Smooth muscle cell (in vitro differentiated cells): ENCODE data around the gene ACTA2. TPM values are rescaled to one million over a fixed set of nuclear protein-coding genes. Genes with fewer than 3 reads are reported as not detected.

Source experiments
- DNase-seq: peaks from one replicate; lab custom pipeline; 2025; ENCODE audit not compliant: unreplicated experiment; lab: John Stamatoyannopoulos, UW
- H2AFZ ChIP-seq: fragments of 200-600 bp; sonication (generic); 2 replicates; pipeline ENCODE4 v1.6.0; 2016; ENCODE audit warnings: antibody characterized with exemption, low read depth, mild to moderate bottlenecking
- H3F3A ChIP-seq: fragments of 200-600 bp; sonication (generic); 2 replicates; pipeline ENCODE4 v1.6.0; 2017; ENCODE audit warnings: antibody characterized with exemption, low read depth
- H3K27ac ChIP-seq: fragments of 200-600 bp; sonication (generic); 2 replicates; pipeline ENCODE4 v1.5.1; 2016; ENCODE audit warnings: low read depth, mild to moderate bottlenecking
- H3K27me3 ChIP-seq: fragments of 200-600 bp; sonication (generic); 2 replicates; pipeline ENCODE4 v1.6.1; 2016; ENCODE audit warnings: low read depth, mild to moderate bottlenecking
- H3K36me3 ChIP-seq: fragments of 200-600 bp; sonication (generic); 2 replicates; pipeline ENCODE4 v1.5.1; 2016; ENCODE audit warnings: low read depth
- H3K4me1 ChIP-seq: fragments of 200-600 bp; sonication (generic); 2 replicates; pipeline ENCODE4 v1.5.1; 2016; ENCODE audit warnings: low read depth
- H3K4me2 ChIP-seq: fragments of 200-600 bp; sonication (generic); 2 replicates; pipeline ENCODE4 v1.6.0; 2016; ENCODE audit warnings: mild to moderate bottlenecking
- H3K4me3 ChIP-seq: fragments of 200-600 bp; sonication (generic); 2 replicates; pipeline ENCODE4 v1.5.1; 2016; ENCODE audit warnings: mild to moderate bottlenecking
- H3K79me2 ChIP-seq: fragments of 200-600 bp; sonication (generic); 2 replicates; pipeline ENCODE4 v1.6.0; 2016; ENCODE audit warnings: low read depth, mild to moderate bottlenecking
- H3K9ac ChIP-seq: fragments of 200-600 bp; sonication (generic); 2 replicates; pipeline ENCODE4 v1.6.0; 2016; ENCODE audit warnings: low read depth
- H3K9me3 ChIP-seq: fragments of 200-600 bp; sonication (generic); replicated peaks from 2 replicates; pipeline ENCODE4 v1.5.1; 2016; ENCODE audit warnings: low read depth
- H4K20me1 ChIP-seq: fragments of 200-600 bp; sonication (generic); 2 replicates; pipeline ENCODE4 v1.6.0; 2016; ENCODE audit warnings: low read depth
- CTCF ChIP-seq: fragments of 200-600 bp; sonication (generic); IDR thresholded peaks from 2 replicates; pipeline ENCODE4 v1.5.1; 2017; ENCODE audit warnings: borderline replicate concordance, mild to moderate bottlenecking, antibody characterized with exemption; ENCODE audit not compliant: insufficient read depth, poor library complexity, severe bottlenecking
- WGBS: methylation state at CpG from one replicate; pipeline ENCODE4 v1.1.7; 2016; ENCODE audit warnings: low lambda C conversion rate; 5-methylcytosine and 5-hydroxymethylcytosine counted together
- polyA plus RNA-seq: library from polyadenylated mRNA; unstranded; fragments of >200 nt; fragmentation: Nextera tagmentation; extraction: Ambion mirVana; gene quantifications from 2 replicates; pipeline ENCODE4 v1.2.1, GENCODE V29; 2016
- total RNA-seq: library from RNA; depleted of rRNA; stranded (reverse); fragments of >200 nt; gene quantifications from 2 replicates; pipeline ENCODE4 v1.2.3, GENCODE V29; 2014

Gene ACTA2
- total and polyA plus RNA-seq, 2 experiments from 2014 or later: 2,305 to 4,814 TPM

- H3K4me1 ChIP-seq: no peaks in the 10 kb centered on the region
- H3F3A ChIP-seq: no peaks in the 10 kb centered on the region
- no peak for TF ChIP-seq CTCF
- H3K4me3 ChIP-seq: no peak overlapping the region
- H2AFZ ChIP-seq: no peak overlapping the region
- no peaks in the 10 kb centered on the region for H3K9me3 ChIP-seq
- H3K27ac ChIP-seq: no peak overlapping the region
- no peaks in the 10 kb centered on the region for H3K36me3 ChIP-seq
- DNase-seq: no peak
- peaks cover 7% of the 10 kb centered on the region for H3K27me3 ChIP-seq
- no peaks in the 10 kb centered on the region for H3K79me2 ChIP-seq
- H4K20me1 ChIP-seq: no peaks in the 10 kb centered on the region
- no peak overlapping the region for H3K4me2 ChIP-seq
- H3K9ac ChIP-seq: no peak overlapping the region
Observed at GRCh38 chr10:88923520-88923919, 29.1 kb downstream of the ACTA2 start.

- no peak overlapping the region for H3K27ac ChIP-seq
- H3F3A ChIP-seq: no peaks in the 10 kb centered on the region
- TF ChIP-seq CTCF: no peak
- no peak overlapping the region for H3K4me2 ChIP-seq
- no peaks in the 10 kb centered on the region for H3K36me3 ChIP-seq
- H3K4me1 ChIP-seq: no peaks in the 10 kb centered on the region
- H3K79me2 ChIP-seq: no peaks in the 10 kb centered on the region
- H3K27me3 ChIP-seq: peaks cover 7% of the 10 kb centered on the region
- no peak overlapping the region for H3K9ac ChIP-seq
- H4K20me1 ChIP-seq: no peaks in the 10 kb centered on the region
- WGBS: 86% methylated on average over 2 of the region's 2 CpGs
- no peak overlapping the region for H3K4me3 ChIP-seq
- H3K9me3 ChIP-seq: no peaks in the 10 kb centered on the region
- no peak overlapping the region for H2AFZ ChIP-seq
- no peak for DNase-seq
Observed at GRCh38 chr10:88922041-88922440, 30.5 kb downstream of the ACTA2 start.

- Histone ChIP-seq H3K4me1 (no peaks in the 10 kb centered on the region), H2AFZ (no peak overlapping the region), H3K27me3 (peaks cover 7% of the 10 kb centered on the region), H4K20me1 (no peaks in the 10 kb centered on the region), H3F3A (no peaks in the 10 kb centered on the region), H3K79me2 (no peaks in the 10 kb centered on the region), H3K9me3 (no peaks in the 10 kb centered on the region), H3K4me2 (no peak overlapping the region), H3K4me3 (no peak overlapping the region), H3K27ac (no peak overlapping the region), H3K9ac (no peak overlapping the region), H3K36me3 (no peaks in the 10 kb centered on the region)
- TF ChIP-seq CTCF: no peak
- 89% methylated on average over 3 of the region's 3 CpGs for WGBS
- DNase-seq: no peak
Observed at GRCh38 chr10:88920986-88921593, 31.5 kb downstream of the ACTA2 start.

GRCh38 chr10:88920198-88920597 is 32.4 kb downstream of the ACTA2 start:
- no peaks in the 10 kb centered on the region for H3K9me3 ChIP-seq
- TF ChIP-seq CTCF: no peak
- H3K4me2 ChIP-seq: no peak overlapping the region
- H3K79me2 ChIP-seq: no peaks in the 10 kb centered on the region
- no peaks in the 10 kb centered on the region for H3F3A ChIP-seq
- no peak overlapping the region for H3K9ac ChIP-seq
- H3K27me3 ChIP-seq: peaks cover 7% of the 10 kb centered on the region
- no peak for DNase-seq
- no peaks in the 10 kb centered on the region for H3K4me1 ChIP-seq
- H3K36me3 ChIP-seq: no peaks in the 10 kb centered on the region
- H2AFZ ChIP-seq: no peak overlapping the region
- H4K20me1 ChIP-seq: no peaks in the 10 kb centered on the region
- no peak overlapping the region for H3K27ac ChIP-seq
- H3K4me3 ChIP-seq: no peak overlapping the region
- WGBS: 44% methylated on average over 2 of the region's 2 CpGs
